C4-2B (cell line): Measurements from ENCODE around the gene TRAPPC12.

Experiments used
- CTCF ChIP-seq: fragments of 450-650 bp; conservative IDR thresholded peaks from 2 replicates; pipeline ENCODE4 v1.5.1; 2017; ENCODE audit warnings: mild to moderate bottlenecking
- ZFX ChIP-seq: fragments of 450-650 bp; IDR thresholded peaks from 2 replicates; pipeline ENCODE4 v1.6.1; 2017

- TF ChIP-seq CTCF = no peak
- no peak for TF ChIP-seq ZFX
These were observed 20.3 kb downstream of the TRAPPC12 start for GRCh38 chr2:3399829-3400228.
